ENCODE measurements around the gene TBL1X. TPM values are rescaled to one million over a fixed set of nuclear protein-coding genes. Genes with fewer than 3 reads are reported as not detected.

The TBL1X gene
- total and polyA plus RNA-seq, 7 donors, result 2.0 to 17.6 (median 7.8) TPM

DNA sequence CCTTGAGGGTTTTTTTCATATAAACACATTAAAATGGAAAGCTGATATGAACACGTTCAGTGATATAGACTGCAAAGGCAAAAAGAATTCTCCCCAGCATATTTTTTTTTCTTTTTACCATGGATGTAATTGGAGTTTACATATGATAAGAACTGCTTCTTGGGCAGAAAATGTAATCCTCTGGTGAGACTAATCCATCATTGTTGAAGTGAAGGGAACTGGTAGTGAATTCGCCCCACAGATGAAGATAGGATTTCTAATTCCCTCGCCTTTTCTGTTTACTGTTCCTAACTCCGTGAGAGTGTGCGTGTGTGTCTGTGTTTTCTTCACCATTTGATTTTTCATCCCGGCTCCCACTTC is 211.9 kb downstream of the TBL1X start:
- H3K4me1 ChIP-seq, result no peaks in the 10 kb centered on the region
- TF ChIP-seq CTCF (IDR thresholded peaks at IDR 0.05), result no peak
- intact Hi-C loops (cut with DNase I), result no loop called here
- ATAC-seq (no peak), DNase-seq (no peak)
- H3K27me3 ChIP-seq (ENCODE audit: insufficient read depth in 3 of 3, low read length in 2 of 3), result no peaks in the 10 kb centered on the region
- no peak overlapping the region for H3K4me3 ChIP-seq
- no peak overlapping the region for H3K27ac ChIP-seq
- H3K9me3 ChIP-seq, result no peaks in the 10 kb centered on the region
- H3K36me3 ChIP-seq (ENCODE audit: insufficient read depth in 1 of 2, low read depth in 1 of 2), result no peaks in the 10 kb centered on the region
- WGBS, 3 donors, result 55 to 66% (median 63%) methylated on average over 6 of the region's 6 CpGs

DNA sequence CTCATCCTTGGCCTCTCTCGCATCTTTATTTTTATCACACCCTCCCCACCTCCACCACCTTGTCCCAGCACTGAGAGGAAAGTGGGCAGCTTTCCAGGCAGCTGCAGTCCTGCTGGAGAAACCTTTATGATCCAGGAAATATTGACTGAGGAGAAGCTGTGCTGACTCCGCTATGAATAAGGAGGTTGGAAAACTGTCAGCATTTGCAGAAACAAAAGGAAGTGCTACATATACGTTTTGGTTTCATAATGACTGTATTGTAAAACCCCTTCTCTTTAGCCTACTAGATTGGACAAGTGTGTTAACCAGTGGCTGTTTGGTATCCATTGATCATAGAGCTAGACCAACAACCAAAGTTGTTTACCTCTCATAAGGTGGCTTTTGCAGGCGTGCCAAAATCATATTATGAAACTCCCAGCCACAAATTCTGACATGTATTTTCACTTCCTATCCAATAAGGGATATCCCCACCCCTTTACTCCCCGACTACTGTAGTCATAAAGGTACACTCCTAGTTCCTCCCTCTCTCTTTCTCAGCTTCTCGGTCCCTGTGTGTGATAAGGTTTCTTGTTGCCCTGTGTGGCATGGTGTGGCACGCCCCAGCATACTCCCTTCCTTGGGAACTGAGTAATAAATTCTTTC is 212.4 kb downstream of the TBL1X start:
- Histone ChIP-seq H3K9me3 (no peaks in the 10 kb centered on the region), H3K4me3 (no peak overlapping the region), H3K27ac (no peak overlapping the region), H3K4me1 (no peaks in the 10 kb centered on the region), H3K27me3 (ENCODE audit: insufficient read depth in 3 of 3, low read length in 2 of 3) (no peaks in the 10 kb centered on the region), H3K36me3 (ENCODE audit: insufficient read depth in 1 of 2, low read depth in 1 of 2) (no peaks in the 10 kb centered on the region)
- TF ChIP-seq CTCF (IDR thresholded peaks at IDR 0.05), result no peak
- 43 to 51% (median 50%) methylated on average over 7 of the region's 7 CpGs for WGBS, 3 donors
- ATAC-seq, result peak in 1 of 4 donors; percentile 43
- no peak for DNase-seq
- intact Hi-C loops (cut with DNase I), result no loop called here

DNA sequence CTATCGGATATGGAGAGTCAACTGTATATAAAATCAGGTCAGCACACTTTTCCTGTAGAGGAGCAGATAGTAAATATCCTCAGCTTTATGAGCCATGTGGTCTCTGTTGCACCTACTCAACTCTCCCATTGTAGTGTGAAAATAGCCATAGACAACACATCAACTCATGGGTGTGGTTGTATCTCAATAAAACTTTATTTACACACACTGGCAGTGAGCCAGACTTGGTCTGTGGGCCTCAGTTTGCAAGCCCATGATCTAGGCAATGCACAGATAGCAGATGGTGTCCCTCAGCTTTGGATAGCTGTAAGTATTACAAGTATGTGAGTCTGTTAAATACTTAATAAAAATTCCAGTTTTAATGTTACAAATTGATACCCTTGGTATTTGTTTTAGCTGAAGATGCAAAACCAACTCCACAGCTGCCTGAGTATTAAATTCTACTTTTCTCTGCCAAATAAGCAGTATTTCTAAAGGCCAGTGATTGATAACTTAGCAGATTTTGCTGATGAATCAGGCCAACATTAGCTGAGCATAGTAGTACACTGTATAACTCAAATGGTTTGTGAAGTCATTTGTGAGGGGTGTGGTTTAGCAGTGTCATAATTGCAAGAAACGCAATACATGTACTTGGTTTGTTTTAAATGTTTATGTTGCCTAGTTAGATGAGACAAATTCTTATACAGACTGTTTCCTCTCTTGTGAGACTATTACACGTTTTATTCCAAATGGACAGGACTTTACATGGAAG is 213.5 kb downstream of the TBL1X start:
- Histone ChIP-seq H3K9me3 (no peaks in the 10 kb centered on the region), H3K4me1 (no peaks in the 10 kb centered on the region), H3K4me3 (no peak overlapping the region), H3K36me3 (ENCODE audit: insufficient read depth in 1 of 2, low read depth in 1 of 2) (no peaks in the 10 kb centered on the region), H3K27ac (no peak overlapping the region), H3K27me3 (ENCODE audit: insufficient read depth in 3 of 3, low read length in 2 of 3) (no peaks in the 10 kb centered on the region)
- DNase-seq, result no peak
- intact Hi-C loops (cut with DNase I), result no loop called here
- no peak for ATAC-seq
- no peak for TF ChIP-seq CTCF (IDR thresholded peaks at IDR 0.05)
- 93 to 96% (median 96%) methylated on average over 3 of the region's 3 CpGs for WGBS, 3 donors

GRCh38 chrX:9681011-9681410 is 216.2 kb downstream of the TBL1X start:
- H3K27me3 ChIP-seq (ENCODE audit: insufficient read depth in 3 of 3, low read length in 2 of 3), result no peaks in the 10 kb centered on the region

More at GRCh38 chrX:9681011-9681410, 216.2 kb downstream of the TBL1X start:
- no peak overlapping the region for H3K27ac ChIP-seq
- peaks cover 0 to 7% of the 10 kb centered on the region in 2 donors for H3K36me3 ChIP-seq (ENCODE audit: insufficient read depth in 1 of 2, low read depth in 1 of 2)
- H3K9me3 ChIP-seq, result no peaks in the 10 kb centered on the region
- H3K4me1 ChIP-seq, result no peaks in the 10 kb centered on the region
- no peak for ATAC-seq
- intact Hi-C loops (cut with DNase I), result no loop called here
- TF ChIP-seq CTCF (IDR thresholded peaks at IDR 0.05), result no peak
- WGBS, 3 donors, result 81 to 91% (median 91%) methylated on average over 9 of the region's 9 CpGs
- DNase-seq, result no peak
- H3K4me3 ChIP-seq, result no peak overlapping the region
